Upper lobe of left lung (tissue), 4 donors: Measurements from ENCODE around the gene PABPN1L.

Source experiments
- EP300 ChIP-seq, 4 donors: sonication (generic); formaldehyde crosslinking; IDR thresholded peaks; one replicate each; pipeline ENCODE4 v1.5.1; 2017; ENCODE audit warnings: antibody characterized with exemption in 4 of 4, control low read depth in 2 of 4
- POLR2A ChIP-seq, 4 donors: fragments of 450-650 bp; IDR thresholded peaks; one replicate each; pipeline ENCODE4 v1.5.1; 2016 to 2017; ENCODE audit warnings: antibody characterized with exemption in 4 of 4, mild to moderate bottlenecking in 2 of 4
- POLR2AphosphoS5 ChIP-seq, 2 donors: sonication (generic); formaldehyde crosslinking; IDR thresholded peaks; one replicate each; pipeline ENCODE4 v1.5.1; 2017; ENCODE audit warnings: antibody characterized with exemption in 2 of 2
- TF ChIP-seq, protein P1 (sequence below), 6 experiments: fragments of 450-650 bp in 4 of 6; fragments of 200-600 bp in 2 of 6; sonication (generic) in 2 of 6; IDR thresholded peaks; one replicate each; pipeline ENCODE4 v1.5.1; 2016 to 2019; ENCODE audit warnings: antibody characterized with exemption in 6 of 6

DNA sequence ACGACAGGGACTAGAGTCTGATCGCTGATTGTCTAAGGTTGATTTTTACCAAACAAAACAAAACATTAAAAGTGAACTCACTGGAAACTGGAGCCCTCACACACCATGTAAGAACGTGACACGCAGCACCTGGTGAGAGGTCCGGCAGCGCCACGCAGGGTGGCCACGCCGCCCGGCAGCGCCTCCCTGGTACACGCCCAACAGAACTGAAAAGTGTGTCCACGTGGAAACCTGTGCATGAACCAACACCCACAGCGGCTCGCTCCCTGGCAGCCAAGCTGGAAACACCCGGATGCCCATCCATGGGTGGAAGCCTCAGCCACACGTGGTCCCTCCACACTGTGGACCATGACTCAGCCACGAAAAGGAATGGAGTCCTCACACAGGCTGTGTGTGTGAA is 18.8 kb downstream of the PABPN1L start:
- TF ChIP-seq, protein P1, sequence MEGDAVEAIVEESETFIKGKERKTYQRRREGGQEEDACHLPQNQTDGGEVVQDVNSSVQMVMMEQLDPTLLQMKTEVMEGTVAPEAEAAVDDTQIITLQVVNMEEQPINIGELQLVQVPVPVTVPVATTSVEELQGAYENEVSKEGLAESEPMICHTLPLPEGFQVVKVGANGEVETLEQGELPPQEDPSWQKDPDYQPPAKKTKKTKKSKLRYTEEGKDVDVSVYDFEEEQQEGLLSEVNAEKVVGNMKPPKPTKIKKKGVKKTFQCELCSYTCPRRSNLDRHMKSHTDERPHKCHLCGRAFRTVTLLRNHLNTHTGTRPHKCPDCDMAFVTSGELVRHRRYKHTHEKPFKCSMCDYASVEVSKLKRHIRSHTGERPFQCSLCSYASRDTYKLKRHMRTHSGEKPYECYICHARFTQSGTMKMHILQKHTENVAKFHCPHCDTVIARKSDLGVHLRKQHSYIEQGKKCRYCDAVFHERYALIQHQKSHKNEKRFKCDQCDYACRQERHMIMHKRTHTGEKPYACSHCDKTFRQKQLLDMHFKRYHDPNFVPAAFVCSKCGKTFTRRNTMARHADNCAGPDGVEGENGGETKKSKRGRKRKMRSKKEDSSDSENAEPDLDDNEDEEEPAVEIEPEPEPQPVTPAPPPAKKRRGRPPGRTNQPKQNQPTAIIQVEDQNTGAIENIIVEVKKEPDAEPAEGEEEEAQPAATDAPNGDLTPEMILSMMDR (IDR thresholded peaks at IDR 0.05): no peak
- no peak for TF ChIP-seq POLR2A (IDR thresholded peaks at IDR 0.05)
- TF ChIP-seq EP300 (IDR thresholded peaks at IDR 0.05): no peak
- no peak for TF ChIP-seq POLR2AphosphoS5 (IDR thresholded peaks at IDR 0.05)
